GM23338 (cell line): ENCODE measurements around the gene NIPAL3. TPM values are rescaled to one million over a fixed set of nuclear protein-coding genes. Genes with fewer than 3 reads are reported as not detected.

Experiments used
- ATAC-seq: fragments of 200-7000 bp; cut with Tn5 transposase; 3 replicates; pipeline ENCODE4 v1.9.1; 2020
- DNase-seq: peaks from one replicate; pipeline ENCODE4 v3.0.0-alpha.2; 2015; ENCODE audit warnings: low spot score
- H2AFZ ChIP-seq: fragments of 200-600 bp; sonication (generic); 2 replicates; pipeline ENCODE4 v1.8.0; 2016; ENCODE audit warnings: antibody characterized with exemption, mild to moderate bottlenecking, moderate library complexity
- H3F3A ChIP-seq: fragments of 200-600 bp; sonication (generic); replicated peaks from 2 replicates; pipeline ENCODE4 v1.8.0; 2017; ENCODE audit warnings: antibody characterized with exemption, mixed run types, low read depth
- H3K27ac ChIP-seq: fragments of 200-600 bp; sonication (generic); 2 replicates; pipeline ENCODE4 v1.6.1; 2016; ENCODE audit warnings: low read depth
- H3K27me3 ChIP-seq: fragments of 200-600 bp; sonication (generic); 2 replicates; pipeline ENCODE4 v1.8.0; 2016; ENCODE audit warnings: mild to moderate bottlenecking, mixed run types, moderate library complexity; ENCODE audit not compliant: insufficient read depth
- H3K36me3 ChIP-seq: fragments of 200-600 bp; sonication (generic); 2 replicates; pipeline ENCODE4 v1.8.0; 2016; ENCODE audit warnings: mild to moderate bottlenecking; ENCODE audit not compliant: insufficient read depth
- H3K4me1 ChIP-seq: fragments of 200-600 bp; sonication (generic); 2 replicates; pipeline ENCODE4 v1.8.0; 2016; ENCODE audit warnings: mild to moderate bottlenecking, moderate library complexity; ENCODE audit not compliant: insufficient read depth
- H3K4me2 ChIP-seq: fragments of 200-600 bp; sonication (generic); 2 replicates; pipeline ENCODE4 v1.7.1; 2017; ENCODE audit warnings: mixed run types
- H3K4me3 ChIP-seq: fragments of 200-600 bp; sonication (generic); 2 replicates; pipeline ENCODE4 v1.6.1; 2016; ENCODE audit warnings: mixed run types
- H3K79me2 ChIP-seq: fragments of 200-600 bp; sonication (generic); replicated peaks from 2 replicates; pipeline ENCODE4 v1.8.0; 2017; ENCODE audit warnings: mild to moderate bottlenecking; ENCODE audit not compliant: insufficient read depth
- H3K9me2 ChIP-seq: fragments of 200-600 bp; sonication (generic); 2 replicates; pipeline ENCODE4 v1.8.0; 2017; ENCODE audit not compliant: insufficient read depth
- H4K20me1 ChIP-seq: fragments of 200-600 bp; sonication (generic); replicated peaks from 2 replicates; pipeline ENCODE4 v1.8.0; 2017; ENCODE audit warnings: mild to moderate bottlenecking; ENCODE audit not compliant: insufficient read depth
- H3K27ac Mint-ChIP-seq: 2 replicates; pipeline ENCODE4 v1.8.0; 2020; ENCODE audit warnings: inconsistent platforms, mild to moderate bottlenecking, moderate library complexity, mixed read lengths
- H3K27me3 Mint-ChIP-seq: 3 replicates; pipeline ENCODE4 v1.8.0; 2022; ENCODE audit warnings: low read depth, mild to moderate bottlenecking, moderate library complexity, mixed read lengths, inconsistent platforms; ENCODE audit not compliant: insufficient read depth, poor library complexity
- H3K36me3 Mint-ChIP-seq: 3 replicates; pipeline ENCODE4 v1.8.0; 2021; ENCODE audit warnings: low read depth, mild to moderate bottlenecking, inconsistent platforms, moderate library complexity, mixed read lengths
- H3K4me1 Mint-ChIP-seq: 3 replicates; pipeline ENCODE4 v1.8.0; 2020; ENCODE audit warnings: mild to moderate bottlenecking, inconsistent platforms, mixed read lengths
- H3K4me3 Mint-ChIP-seq: 3 replicates; pipeline ENCODE4 v1.8.0; 2021; ENCODE audit warnings: moderate library complexity, mild to moderate bottlenecking, inconsistent platforms, mixed read lengths
- H3K9me3 Mint-ChIP-seq: 3 replicates; pipeline ENCODE4 v1.8.0; 2020; ENCODE audit warnings: moderate library complexity, mild to moderate bottlenecking, inconsistent platforms, mixed read lengths
- EZH2phosphoT487 ChIP-seq: fragments of 200-600 bp; sonication (generic); IDR thresholded peaks from one replicate; pipeline ENCODE4 v1.8.1; 2018; ENCODE audit warnings: antibody characterized with exemption; ENCODE audit not compliant: unreplicated experiment
- JUNB ChIP-seq: IDR thresholded peaks from one replicate; pipeline ENCODE4 v1.6.1; 2016; ENCODE audit warnings: antibody characterized with exemption; ENCODE audit not compliant: unreplicated experiment
- NANOG ChIP-seq: IDR thresholded peaks from 2 replicates; pipeline ENCODE4 v1.6.1; 2016; ENCODE audit warnings: antibody characterized with exemption, borderline replicate concordance
- ZNF114 ChIP-seq: fragments of 250-450 bp; sonication (Bioruptor Pico); IDR thresholded peaks from 2 replicates; pipeline ENCODE4 v1.5.0; 2020; ENCODE audit warnings: mild to moderate bottlenecking, moderate library complexity
- ZNF331 ChIP-seq: fragments of 250-450 bp; sonication (Bioruptor Pico); IDR thresholded peaks from 2 replicates; pipeline ENCODE4 v1.5.0; 2020; ENCODE audit warnings: low read depth, mild to moderate bottlenecking, moderate library complexity
- polyA plus RNA-seq: library from polyadenylated mRNA; unstranded; fragments of >200 nt; fragmentation: Nextera tagmentation; extraction: Ambion mirVana; gene quantifications from 2 replicates; pipeline ENCODE4 v1.2.1, GENCODE V29; 2016
- total RNA-seq: library from RNA; depleted of rRNA; stranded (reverse); fragments of >200 nt; shearing (Covaris generic); gene quantifications from 2 replicates; pipeline ENCODE4 v1.2.3, GENCODE V29; 2014
- TF ChIP-seq, protein P1 (sequence below): fragments of 250-450 bp; sonication (Bioruptor Pico); IDR thresholded peaks from 2 replicates; pipeline ENCODE4 v1.5.0; 2020; ENCODE audit warnings: mild to moderate bottlenecking, moderate library complexity
- TF ChIP-seq, protein P2 (sequence below): IDR thresholded peaks from one replicate; pipeline ENCODE4 v1.6.1; 2018; ENCODE audit warnings: antibody characterized with exemption; ENCODE audit not compliant: unreplicated experiment

NIPAL3 gene
- total and polyA plus RNA-seq, 2 experiments from 2014 or later: 5.5 to 9.6 TPM

DNA sequence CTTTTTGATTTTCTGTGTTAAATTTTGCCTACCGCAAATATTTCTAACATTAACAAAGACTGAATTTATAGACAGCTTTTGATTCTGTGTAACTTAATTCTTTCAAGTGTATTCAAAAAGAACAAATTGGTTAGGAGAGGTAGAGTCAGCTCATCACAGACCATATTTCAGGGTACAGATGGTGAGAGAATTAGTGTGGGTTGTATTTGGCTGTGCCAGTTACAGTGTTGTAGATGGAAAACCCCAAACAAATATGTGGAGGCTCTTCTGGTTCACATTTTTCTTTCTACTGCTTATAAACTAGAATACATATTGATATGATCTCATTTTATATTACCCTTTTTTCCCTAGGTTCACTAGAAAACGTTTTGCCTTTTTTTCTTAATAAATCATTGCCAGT lies 98.1 kb downstream of the NIPAL3 start (continued):
- TF ChIP-seq, protein P1, sequence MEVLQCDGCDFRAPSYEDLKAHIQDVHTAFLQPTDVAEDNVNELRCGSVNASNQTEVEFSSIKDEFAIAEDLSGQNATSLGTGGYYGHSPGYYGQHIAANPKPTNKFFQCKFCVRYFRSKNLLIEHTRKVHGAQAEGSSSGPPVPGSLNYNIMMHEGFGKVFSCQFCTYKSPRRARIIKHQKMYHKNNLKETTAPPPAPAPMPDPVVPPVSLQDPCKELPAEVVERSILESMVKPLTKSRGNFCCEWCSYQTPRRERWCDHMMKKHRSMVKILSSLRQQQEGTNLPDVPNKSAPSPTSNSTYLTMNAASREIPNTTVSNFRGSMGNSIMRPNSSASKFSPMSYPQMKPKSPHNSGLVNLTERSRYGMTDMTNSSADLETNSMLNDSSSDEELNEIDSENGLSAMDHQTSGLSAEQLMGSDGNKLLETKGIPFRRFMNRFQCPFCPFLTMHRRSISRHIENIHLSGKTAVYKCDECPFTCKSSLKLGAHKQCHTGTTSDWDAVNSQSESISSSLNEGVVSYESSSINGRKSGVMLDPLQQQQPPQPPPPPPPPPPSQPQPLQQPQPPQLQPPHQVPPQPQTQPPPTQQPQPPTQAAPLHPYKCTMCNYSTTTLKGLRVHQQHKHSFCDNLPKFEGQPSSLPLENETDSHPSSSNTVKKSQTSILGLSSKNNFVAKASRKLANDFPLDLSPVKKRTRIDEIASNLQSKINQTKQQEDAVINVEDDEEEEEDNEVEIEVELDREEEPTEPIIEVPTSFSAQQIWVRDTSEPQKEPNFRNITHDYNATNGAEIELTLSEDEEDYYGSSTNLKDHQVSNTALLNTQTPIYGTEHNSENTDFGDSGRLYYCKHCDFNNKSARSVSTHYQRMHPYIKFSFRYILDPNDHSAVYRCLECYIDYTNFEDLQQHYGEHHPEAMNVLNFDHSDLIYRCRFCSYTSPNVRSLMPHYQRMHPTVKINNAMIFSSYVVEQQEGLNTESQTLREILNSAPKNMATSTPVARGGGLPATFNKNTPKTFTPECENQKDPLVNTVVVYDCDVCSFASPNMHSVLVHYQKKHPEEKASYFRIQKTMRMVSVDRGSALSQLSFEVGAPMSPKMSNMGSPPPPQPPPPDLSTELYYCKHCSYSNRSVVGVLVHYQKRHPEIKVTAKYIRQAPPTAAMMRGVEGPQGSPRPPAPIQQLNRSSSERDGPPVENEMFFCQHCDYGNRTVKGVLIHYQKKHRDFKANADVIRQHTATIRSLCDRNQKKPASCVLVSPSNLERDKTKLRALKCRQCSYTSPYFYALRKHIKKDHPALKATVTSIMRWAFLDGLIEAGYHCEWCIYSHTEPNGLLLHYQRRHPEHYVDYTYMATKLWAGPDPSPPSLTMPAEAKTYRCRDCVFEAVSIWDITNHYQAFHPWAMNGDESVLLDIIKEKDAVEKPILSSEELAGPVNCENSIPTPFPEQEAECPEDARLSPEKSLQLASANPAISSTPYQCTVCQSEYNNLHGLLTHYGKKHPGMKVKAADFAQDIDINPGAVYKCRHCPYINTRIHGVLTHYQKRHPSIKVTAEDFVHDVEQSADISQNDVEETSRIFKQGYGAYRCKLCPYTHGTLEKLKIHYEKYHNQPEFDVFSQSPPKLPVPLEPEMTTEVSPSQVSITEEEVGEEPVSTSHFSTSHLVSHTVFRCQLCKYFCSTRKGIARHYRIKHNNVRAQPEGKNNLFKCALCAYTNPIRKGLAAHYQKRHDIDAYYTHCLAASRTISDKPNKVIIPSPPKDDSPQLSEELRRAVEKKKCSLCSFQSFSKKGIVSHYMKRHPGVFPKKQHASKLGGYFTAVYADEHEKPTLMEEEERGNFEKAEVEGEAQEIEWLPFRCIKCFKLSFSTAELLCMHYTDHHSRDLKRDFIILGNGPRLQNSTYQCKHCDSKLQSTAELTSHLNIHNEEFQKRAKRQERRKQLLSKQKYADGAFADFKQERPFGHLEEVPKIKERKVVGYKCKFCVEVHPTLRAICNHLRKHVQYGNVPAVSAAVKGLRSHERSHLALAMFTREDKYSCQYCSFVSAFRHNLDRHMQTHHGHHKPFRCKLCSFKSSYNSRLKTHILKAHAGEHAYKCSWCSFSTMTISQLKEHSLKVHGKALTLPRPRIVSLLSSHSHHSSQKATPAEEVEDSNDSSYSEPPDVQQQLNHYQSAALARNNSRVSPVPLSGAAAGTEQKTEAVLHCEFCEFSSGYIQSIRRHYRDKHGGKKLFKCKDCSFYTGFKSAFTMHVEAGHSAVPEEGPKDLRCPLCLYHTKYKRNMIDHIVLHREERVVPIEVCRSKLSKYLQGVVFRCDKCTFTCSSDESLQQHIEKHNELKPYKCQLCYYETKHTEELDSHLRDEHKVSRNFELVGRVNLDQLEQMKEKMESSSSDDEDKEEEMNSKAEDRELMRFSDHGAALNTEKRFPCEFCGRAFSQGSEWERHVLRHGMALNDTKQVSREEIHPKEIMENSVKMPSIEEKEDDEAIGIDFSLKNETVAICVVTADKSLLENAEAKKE (CRISPR knock-in tag): no peak
- TF ChIP-seq ZNF331 (no peak), EZH2phosphoT487 (no peak), ZNF114 (CRISPR knock-in tag) (no peak)

DNA sequence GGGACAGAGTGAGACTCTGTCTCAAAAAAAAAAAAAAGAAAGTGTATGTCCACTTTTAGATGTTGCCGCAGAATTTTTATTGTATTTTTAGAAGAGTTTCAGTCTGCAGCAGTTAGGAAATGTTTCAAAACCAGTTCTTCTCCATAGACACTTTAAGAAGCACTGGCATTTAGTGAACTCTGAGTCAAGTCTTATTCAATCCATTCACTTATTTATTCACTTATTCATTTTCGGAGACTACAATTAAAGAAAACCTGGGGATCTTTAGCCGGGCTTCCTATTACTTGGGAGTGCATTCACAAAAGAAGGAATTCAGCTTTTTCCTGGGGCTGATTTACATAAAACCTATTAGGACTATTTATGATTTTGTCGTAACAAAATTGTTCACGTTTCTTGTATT lies 99.3 kb downstream of the NIPAL3 start:
- Histone ChIP-seq H3K27me3 (no peaks in the 10 kb centered on the region), H3K27ac (no peak overlapping the region), H3F3A (no peaks in the 10 kb centered on the region), H3K36me3 (peaks cover 3% of the 10 kb centered on the region; the same call in 1 of the 2 replicates), H3K9me2 (no peaks in the 10 kb centered on the region), H3K79me2 (no peaks in the 10 kb centered on the region; the same call in 1 of the 2 replicates), H3K4me1 (no peaks in the 10 kb centered on the region), H4K20me1 (no peaks in the 10 kb centered on the region), H2AFZ (no peak overlapping the region), H3K4me3 (no peak overlapping the region), H3K4me2 (no peak overlapping the region)
- peaks cover 2% of the 10 kb centered on the region for H3K4me1 Mint-ChIP-seq
- H3K27me3 Mint-ChIP-seq: no peaks in the 10 kb centered on the region
- H3K4me3 Mint-ChIP-seq: no peak overlapping the region
- H3K36me3 Mint-ChIP-seq: no peaks in the 10 kb centered on the region
- H3K9me3 Mint-ChIP-seq: no peaks in the 10 kb centered on the region
- no peak for ATAC-seq
- DNase-seq: no peak
- H3K27ac Mint-ChIP-seq: no peak overlapping the region
- TF ChIP-seq, protein P2, sequence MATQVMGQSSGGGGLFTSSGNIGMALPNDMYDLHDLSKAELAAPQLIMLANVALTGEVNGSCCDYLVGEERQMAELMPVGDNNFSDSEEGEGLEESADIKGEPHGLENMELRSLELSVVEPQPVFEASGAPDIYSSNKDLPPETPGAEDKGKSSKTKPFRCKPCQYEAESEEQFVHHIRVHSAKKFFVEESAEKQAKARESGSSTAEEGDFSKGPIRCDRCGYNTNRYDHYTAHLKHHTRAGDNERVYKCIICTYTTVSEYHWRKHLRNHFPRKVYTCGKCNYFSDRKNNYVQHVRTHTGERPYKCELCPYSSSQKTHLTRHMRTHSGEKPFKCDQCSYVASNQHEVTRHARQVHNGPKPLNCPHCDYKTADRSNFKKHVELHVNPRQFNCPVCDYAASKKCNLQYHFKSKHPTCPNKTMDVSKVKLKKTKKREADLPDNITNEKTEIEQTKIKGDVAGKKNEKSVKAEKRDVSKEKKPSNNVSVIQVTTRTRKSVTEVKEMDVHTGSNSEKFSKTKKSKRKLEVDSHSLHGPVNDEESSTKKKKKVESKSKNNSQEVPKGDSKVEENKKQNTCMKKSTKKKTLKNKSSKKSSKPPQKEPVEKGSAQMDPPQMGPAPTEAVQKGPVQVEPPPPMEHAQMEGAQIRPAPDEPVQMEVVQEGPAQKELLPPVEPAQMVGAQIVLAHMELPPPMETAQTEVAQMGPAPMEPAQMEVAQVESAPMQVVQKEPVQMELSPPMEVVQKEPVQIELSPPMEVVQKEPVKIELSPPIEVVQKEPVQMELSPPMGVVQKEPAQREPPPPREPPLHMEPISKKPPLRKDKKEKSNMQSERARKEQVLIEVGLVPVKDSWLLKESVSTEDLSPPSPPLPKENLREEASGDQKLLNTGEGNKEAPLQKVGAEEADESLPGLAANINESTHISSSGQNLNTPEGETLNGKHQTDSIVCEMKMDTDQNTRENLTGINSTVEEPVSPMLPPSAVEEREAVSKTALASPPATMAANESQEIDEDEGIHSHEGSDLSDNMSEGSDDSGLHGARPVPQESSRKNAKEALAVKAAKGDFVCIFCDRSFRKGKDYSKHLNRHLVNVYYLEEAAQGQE: no peak
- no peak for TF ChIP-seq JUNB
- TF ChIP-seq NANOG: no peak
- TF ChIP-seq, protein P1 (CRISPR knock-in tag): no peak
